OCI-LY1 (cell line): ENCODE results near the gene DDX31.

Experiments used
- CTCF ChIP-seq: fragments of 200-600 bp; sonication (generic), shearing (Covaris generic); IDR thresholded peaks from 2 replicates; pipeline ENCODE4 v1.5.1; 2017; ENCODE audit warnings: mild to moderate bottlenecking, antibody characterized with exemption, low read length, moderate library complexity, mixed read lengths
- EZH2 ChIP-seq: fragments of 200-600 bp; sonication (generic), shearing (Covaris generic); IDR thresholded peaks from 2 replicates; pipeline ENCODE4 v1.8.0; 2017; ENCODE audit warnings: borderline replicate concordance, mixed run types, mild to moderate bottlenecking, antibody characterized with exemption, low read length, moderate library complexity, mixed read lengths

- no peak for TF ChIP-seq CTCF
- no peak for TF ChIP-seq EZH2
Observed at GRCh38 chr9:132716007-132716406, 46.2 kb upstream of the DDX31 start.
